ENCODE results near the gene METTL24.
"Not testable (repeated sequence)": the region's sequence is repeated elsewhere in the genome, so short reads cannot be mapped to it uniquely, and the experiment has no call there.

The METTL24 gene

GRCh38 chr6:110360676-110361075, 2.5 kb upstream of the METTL24 start:
- DNase-seq (ENCODE audit: low read depth) = no peak

- no peak for DNase-seq (ENCODE audit: low read depth)
These were observed 1.4 kb upstream of the METTL24 start for GRCh38 chr6:110359556-110359955.

GRCh38 chr6:110358553-110359160, 508 bp upstream of the METTL24 start:
- DNase-seq (ENCODE audit: low read depth) = no peak

DNA sequence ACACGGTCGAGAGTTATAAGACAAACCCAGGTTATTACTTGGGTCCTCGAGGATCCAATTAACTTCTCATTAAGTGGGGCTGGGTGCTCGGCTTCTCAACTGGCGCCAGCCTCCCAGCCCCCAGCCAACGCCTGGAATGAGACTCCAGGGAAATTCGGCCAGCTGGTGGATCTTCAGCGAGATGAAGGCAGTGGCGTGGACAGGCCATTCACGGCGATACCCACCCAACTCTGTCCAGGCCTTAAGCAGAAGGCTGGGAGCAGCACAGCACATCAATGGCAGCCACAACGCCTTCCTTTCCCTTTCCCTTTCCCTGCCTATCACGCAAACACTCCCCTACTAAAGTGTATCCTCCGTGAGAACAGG, 868 bp downstream of the METTL24 start:
- no peak for DNase-seq (ENCODE audit: low read depth)

DNA sequence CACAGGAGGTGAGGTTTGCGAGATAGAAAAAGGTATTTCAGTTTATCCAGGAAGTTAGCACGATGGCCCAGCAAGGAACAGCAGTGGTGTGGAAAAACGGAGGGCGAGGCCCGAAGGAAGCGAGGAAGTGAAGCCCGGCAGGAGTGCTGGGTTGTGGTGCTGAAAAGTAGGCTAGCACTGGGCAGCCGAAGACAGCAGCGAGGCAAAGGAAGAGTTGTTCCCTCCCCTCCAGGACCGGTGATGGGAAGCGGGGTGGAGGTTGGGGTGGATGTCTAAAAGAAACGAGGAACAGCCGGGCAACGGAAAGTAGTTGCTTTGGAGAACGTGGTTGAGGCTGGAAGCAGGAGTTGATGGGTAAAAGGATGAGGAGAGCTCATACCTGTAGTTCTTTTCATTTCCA, 1.4 kb downstream of the METTL24 start:
- no peak for DNase-seq (ENCODE audit: low read depth)

GRCh38 chr6:110355727-110356126, 2.4 kb downstream of the METTL24 start:
- DNase-seq (ENCODE audit: low read depth) = no peak

DNA sequence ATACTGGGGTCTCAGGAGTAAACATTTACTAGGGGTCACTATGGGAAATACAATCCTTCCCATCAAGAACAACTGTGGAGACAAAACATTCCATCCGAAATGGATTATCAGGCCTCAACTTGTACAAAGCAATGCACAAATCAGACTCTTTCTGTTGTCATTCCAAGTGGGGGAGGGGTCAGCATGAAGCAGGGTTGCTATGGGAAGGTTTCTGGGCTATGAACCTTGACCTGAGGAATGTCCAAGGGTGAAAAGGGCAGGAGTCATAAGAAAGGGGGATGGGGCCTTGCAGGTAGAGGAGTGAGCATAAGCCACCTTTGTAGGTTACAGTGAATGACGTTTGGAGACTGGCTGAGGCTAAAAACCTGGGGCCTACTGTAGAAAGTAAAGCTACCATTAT, 3.1 kb downstream of the METTL24 start:
- DNase-seq (ENCODE audit: low read depth) = no peak

- DNase-seq (ENCODE audit: low read depth) = no peak
These were observed 4.0 kb downstream of the METTL24 start for GRCh38 chr6:110354153-110354552.

- DNase-seq (ENCODE audit: low read depth) = no peak
These were observed 4.6 kb downstream of the METTL24 start for GRCh38 chr6:110353457-110354001.

- no peak for DNase-seq (ENCODE audit: low read depth)
These were observed 5.4 kb downstream of the METTL24 start for GRCh38 chr6:110352563-110353262.

DNA sequence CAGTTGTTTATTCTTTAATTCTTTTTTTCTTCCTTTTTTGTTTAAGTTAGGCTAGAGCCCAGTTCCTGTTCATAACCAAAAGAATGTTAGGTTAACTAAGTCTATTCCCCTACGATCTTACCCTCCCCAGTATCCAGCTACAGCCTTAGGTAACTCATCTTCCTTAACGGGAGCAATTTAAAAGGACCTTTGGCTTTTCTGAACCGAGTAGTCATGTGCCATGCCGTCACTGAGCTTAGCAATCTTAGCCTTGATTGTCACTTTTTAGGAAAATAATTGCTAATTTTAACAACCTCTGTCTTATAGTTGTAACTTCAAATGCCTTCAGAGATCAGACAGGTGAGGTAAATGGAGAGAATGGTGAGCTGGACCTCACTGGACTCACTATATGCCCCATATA, 6.2 kb downstream of the METTL24 start:
- DNase-seq (ENCODE audit: low read depth) = no peak

DNA sequence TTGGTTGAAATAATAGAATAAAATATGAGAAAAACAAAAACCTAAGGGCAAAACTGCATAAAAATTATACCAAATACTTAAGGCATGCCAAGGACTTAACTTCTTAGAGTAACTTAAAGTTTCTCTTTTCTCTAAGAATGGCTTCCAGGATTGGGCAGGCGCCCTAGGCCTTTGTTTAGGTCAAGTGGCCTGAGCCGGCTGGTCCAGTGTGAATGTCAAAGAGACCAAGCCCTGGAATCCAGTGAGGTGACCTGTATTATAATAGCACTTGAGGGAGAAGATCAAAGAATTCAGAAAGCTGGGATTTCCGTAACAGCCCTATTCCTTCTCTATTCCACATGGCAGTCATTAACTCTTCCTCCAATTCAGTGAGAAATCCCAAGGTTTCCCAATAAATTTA, 6.6 kb downstream of the METTL24 start:
- DNase-seq (ENCODE audit: low read depth) = no peak

DNA sequence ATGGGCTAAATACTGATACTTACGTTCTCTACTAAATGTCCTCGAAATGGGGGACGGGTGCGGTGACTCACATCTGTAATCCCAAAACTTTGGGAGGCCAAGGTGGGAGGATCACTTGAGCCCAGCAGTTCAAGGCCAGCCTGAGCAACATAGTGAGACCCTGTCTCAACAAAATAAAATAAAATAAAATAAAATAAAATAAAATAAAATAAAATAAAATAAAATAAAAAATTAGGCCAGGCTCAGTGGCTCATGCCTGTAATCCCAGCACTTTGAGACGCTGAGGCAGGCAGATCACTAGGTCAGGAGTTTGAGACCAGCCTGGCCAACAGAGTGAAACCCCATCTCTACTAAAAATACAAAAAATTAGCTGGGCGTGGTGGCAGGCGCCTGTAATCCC, 7.6 kb downstream of the METTL24 start:
- not testable (repeated sequence) for DNase-seq (ENCODE audit: low read depth)

GRCh38 chr6:110348961-110349690, 9.0 kb downstream of the METTL24 start:
- DNase-seq (ENCODE audit: low read depth) = no peak

GRCh38 chr6:110345025-110345424, 13.1 kb downstream of the METTL24 start:
- DNase-seq (ENCODE audit: low read depth) = no peak

DNA sequence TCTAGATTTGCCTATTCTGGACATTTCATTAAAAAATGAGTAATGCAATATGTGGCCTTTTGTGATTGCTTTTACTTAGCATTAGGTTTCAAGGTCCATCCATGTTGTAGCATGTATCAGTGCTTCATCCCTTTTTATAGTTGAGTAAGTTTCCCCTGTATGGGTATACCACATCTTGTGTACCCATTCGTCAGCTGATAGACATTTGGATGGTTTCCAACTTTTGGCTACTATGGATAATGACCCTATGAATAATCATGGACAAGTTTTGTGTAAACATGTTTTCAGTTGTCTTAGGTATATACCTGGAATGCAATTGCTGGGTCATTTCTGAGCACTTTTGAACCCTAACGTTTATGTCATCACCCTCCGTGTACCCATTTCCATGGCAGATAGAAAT, 15.4 kb downstream of the METTL24 start:
- DNase-seq (ENCODE audit: low read depth) = no peak

DNA sequence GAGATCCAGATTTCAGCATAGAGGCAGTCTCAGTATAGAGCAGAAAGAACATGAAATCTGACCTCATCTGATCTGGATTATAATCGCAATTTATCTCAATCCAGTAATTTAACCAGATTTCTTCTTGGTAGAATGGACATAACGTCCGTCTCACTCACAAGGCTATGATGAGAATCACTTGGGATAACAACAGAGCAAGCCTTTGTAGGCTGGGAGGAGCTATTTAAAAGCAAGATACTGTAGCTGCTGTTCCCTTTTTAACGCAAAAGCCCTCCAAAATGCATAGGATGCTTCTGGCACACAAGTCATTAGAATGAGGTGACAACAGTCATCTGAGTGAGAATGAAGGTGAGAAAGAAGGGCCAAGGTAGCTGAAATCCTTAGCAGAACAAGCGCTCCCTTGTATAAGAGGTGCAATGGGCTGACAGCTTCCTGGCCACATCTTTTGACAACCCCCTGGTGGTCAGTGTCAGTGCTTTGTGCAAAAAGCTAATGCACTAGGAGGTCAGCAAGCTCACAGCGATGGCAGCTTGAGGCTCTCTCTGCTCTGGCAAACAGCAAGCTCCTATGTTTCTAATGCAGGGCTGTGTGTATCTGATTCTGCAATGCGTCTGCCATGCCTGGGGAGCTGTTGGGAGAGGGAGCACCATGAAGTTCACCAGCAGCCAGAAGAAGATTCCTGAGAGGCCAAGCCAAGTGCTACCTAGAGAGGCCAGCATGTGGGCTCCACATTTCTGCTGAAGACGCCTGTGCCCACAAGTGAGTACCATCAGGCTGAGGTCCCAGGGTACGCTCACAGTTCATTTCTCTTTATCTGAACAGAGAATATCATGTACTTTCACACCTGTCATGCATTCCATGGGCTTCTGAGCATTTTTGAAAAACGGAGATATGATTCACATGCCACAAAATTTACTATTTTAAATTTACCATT, 16.2 kb downstream of the METTL24 start:
- DNase-seq (ENCODE audit: low read depth) = no peak

DNA sequence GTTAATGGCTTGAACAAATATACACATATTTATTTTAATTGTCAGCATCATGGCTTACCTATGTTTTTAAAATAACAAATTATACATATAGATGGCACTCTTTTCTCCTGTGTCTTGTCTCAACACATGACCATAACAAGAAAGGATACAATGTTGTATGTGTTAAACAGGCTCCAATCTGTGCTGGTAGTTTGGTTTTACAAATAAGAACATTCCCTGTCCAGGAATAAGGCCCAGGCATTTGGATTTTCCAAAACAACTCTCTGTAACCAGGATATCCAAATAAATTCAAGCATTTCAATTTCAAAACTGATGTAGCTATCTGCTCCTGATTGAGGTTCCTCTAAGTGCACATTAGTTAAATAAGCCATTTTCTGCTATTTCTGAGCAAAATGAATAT, 17.1 kb downstream of the METTL24 start:
- DNase-seq (ENCODE audit: low read depth) = no peak

DNA sequence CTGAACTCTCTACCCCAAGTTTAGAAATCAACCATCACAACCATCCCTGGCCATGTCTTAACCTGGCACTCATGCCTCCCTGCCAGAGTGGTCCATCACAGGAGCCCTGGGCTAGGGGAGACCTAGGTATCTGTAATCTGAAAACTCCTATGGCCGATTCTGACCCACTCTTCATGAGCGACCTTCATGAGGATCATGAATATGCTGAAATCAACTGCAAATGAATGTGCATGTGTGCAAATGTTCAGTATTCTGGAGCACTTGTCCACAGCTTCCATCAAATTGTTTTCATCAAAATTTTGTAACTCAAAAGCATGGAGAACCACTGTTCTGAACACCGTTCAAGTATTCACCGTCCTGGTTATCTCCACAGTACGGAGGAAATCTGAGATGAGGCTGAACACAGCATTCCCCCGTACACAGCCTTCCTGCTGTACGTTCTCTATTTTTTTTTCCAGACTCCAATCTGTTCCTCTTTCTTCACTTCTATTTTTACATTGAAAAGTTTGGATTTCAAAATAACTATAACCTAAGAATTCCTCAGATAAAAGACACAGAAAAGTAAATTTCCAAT, 17.7 kb downstream of the METTL24 start:
- no peak for DNase-seq (ENCODE audit: low read depth)

DNA sequence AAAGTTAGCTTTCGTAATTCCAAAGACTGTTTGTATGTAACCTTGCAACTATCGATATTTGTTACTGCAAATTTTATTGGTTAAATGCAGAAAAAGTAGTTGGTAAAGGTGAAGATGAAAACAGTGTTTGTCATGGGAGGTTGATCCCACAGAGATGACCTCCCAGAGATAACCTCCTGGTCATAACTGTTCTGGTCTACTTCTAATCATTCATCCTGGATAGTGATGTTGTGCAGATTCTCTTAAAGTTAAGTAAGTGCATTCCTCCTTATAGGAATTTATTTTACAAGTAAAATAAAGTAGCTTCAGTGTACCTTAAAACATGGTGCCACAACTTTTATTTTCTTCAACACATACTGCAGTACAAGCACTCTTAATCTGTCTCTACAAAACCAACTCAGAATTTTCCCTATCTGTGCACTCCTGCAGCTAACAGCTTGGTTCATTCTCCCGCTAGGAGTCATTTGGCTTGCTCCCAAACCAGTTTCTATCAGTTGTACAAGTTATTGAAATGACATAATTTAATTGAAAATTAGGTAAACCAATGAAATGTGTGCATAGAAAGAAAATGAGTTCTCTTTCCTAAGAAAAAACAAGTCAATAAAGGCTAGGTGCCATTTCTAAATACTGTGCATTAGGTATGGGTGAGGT, 19.2 kb downstream of the METTL24 start:
- no peak for DNase-seq (ENCODE audit: low read depth)

DNA sequence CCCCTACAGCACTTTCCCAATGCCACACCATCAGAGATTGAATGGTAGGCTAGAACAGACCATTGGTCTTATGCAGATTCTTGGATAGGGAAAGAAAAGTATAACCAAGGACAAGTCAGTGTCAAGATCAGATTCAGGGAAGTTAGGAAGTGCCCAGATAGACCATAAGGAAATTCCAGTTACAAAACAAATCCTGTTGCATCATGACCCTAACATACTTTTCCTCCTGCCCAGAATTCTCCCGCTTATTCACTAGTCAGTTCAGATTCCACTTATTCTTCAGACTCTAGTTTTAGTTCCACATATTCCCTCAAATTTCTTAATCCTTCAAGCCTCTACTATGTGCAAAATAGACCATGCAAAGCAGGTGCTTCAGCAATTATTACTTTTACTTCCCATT, 20.7 kb downstream of the METTL24 start:
- DNase-seq (ENCODE audit: low read depth) = no peak
